NCI-H1092 treated with DMSO at 0.1 percent for 48 hours (cell line): ENCODE data around the gene NHS.

Experiments used
- DNase-seq: peaks from one replicate; lab custom pipeline; 2025; lab: John Stamatoyannopoulos, UW

NHS gene

DNA sequence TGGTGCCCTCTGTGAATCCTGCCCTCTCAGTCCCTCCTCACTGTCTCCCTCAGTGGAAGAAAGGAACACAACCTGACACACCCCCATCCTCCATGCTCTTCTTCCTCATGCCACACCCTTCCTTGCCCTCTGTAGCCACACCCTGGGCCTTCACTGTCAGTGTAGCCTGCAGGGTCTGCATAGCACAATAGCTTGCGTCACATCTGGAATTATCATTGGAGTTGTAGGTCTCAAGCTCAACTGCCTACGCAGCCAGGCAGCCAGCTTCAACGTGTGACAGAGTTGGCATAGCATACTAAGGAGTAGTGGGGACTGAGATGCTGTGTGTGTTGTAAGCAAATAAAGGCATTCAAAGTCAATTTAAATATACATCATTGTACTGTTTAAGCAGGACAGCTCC is 248.8 kb downstream of the NHS start:
- DNase-seq, result no peak

DNA sequence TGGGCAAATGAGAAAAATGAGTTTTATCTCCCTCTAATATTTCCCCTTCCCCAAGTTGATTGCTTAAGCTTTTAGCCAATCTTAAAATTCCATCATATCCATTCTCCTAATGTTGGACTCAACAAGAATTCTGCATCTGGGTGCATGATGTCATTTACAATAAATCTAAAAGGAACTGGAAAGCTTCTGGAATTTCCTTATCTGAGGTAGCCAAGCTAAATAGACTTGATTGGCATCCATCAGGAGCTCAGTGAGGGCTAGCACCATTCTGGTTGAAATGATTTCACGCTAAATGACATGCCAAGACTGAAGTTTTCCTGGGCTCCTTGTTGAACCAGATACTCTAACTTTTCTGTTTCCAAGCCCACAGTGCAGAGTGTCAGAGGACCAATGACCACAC is 252.0 kb downstream of the NHS start:
- DNase-seq, result no peak

DNA sequence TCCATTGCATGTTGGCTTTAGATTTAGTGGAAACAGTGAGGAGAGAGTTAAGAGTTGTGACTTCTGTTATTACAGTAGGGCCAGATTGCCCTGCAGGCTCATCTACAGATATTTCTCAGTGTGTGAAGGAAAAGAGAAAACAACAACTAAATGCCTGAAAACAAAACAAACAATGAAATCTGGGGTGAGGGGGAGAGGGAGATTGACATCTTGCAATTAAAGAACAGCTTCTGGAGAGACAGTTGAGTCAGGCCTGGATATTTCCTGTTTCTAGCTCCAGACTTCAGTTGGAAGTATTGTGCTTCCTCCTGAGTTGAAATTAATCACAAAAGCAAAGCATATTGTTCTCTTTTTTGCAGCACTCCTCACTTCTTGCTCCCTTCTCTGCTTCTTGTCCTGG is 254.0 kb downstream of the NHS start:
- no peak for DNase-seq

DNA sequence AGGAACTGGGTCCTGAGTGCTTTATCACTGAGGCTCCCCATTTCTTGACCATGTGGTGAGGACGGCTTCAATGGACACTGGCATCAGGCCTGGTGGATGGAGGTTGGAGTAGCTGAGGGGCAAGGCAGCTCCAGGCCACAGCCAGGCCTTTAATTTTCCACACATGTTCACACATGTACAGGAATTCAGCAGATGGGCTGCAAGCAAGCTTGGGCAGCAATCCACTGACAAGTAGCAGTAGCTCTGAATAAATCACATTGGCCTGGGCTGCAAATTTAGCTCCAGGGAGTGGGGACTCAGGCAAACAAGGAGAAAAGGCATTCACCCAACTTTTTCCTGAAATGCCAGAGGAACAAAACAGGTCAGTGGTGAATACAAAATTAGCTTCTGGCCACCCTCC is 254.5 kb downstream of the NHS start:
- DNase-seq, result no peak

DNA sequence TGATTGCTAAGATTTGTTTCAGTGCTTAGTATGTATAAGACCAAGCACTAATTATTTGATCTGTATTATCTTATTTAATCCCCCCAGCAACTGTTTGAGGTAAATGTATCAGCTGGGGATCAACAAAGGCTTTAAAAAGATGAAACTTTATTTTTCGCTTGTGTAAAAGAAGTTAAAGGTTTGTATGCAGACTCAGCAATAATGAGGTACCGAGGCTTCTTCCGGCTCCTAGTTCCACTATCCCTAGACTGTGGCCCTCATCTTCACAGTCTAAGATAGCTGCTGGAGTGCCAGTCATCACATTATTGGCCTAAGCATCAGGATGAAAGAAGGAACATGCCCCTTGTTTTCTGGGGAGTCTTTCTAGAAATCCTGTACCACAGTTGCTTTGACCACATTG is 256.6 kb downstream of the NHS start:
- DNase-seq, result no peak

DNA sequence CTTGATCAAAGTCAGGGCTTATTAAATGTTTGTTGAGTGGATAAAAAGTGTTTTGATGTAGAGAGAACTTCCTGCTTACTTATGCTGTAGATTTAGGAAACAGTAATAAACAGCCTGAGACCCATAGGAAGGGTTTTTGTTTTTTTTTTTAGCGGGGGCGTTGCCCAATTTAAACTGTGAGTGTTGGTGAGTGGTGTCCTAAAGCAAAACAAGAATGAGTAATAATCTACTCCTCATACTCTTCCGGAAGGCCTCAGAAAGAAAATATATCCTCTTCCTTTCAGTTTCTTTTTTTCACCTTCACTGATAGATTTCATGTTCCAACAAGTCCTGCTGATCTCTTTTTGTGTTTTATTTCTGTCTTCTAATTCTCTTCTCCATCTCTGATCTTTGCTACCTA is 257.9 kb downstream of the NHS start:
- peak; percentile 20 for DNase-seq

DNA sequence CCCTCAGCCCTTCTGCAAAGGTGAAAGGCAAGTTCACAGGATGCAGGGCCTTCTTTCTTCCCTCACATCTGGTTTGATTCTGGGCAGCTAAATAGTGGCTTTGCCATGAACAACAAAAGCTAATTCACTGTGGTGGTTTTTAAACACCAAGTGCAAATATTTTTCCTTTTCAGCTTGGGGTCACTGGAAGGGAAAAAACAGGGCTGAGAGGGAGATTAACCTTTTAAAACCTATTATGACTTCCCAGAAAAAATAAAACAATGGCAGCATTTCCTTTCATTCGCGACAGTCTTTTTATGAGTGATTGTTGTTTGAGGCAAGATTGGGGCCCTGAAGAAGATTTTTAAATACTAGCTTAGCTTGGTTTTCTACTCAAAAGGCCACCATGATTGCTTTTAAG is 258.5 kb downstream of the NHS start:
- no peak for DNase-seq

DNA sequence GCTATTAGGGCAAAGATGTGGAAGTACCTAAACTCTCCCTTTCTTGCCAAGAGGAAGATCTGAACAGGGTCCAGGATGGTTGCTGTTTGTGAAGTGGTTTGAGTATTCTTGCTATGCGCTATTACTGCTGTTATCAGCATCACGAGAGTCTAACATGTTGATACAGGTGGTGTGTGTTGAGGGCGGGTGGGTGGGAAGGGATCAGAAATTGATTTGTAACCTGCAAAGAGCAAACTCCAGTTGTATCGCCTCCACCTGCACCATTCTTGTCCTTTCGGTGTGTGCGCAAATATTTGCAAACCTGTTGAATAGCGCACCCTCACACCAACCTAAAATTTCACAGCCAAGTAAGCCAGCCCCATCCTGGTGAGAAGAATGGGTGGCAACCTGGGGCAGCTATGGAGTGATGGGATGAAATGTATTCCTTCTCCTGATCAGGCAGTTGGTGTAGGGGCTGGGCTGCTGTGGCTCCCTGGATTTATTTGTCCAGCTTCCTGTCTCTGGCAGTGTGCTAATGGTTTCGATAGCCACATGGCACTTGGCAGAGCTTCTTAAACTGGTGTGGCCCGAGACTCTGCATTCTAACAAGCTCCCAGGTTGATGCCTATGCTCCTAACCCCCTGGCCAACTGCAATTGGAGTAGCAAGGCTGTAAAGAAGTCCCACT is 259.7 kb downstream of the NHS start:
- DNase-seq, result peak; percentile 90

DNA sequence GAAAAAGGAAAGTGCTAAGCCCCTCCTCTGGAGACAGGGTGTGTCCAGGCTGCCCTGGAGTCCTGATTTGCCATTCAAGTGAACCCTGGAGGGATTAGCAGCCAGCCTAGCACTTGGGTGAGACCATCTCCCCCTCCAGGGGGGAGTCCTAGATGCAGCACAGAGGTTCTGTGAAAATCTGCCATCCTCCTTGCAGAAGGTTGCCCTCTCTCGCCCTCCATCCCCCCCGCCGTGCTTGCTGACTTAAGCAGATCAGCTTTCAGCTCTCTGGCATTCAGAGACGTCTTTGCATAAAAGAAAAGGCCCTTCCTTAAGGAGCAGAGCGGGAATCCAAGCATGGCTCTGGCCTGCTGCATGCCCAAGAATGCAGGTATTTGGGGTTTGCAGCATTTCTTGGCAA is 260.2 kb downstream of the NHS start:
- DNase-seq, result peak; percentile 79

DNA sequence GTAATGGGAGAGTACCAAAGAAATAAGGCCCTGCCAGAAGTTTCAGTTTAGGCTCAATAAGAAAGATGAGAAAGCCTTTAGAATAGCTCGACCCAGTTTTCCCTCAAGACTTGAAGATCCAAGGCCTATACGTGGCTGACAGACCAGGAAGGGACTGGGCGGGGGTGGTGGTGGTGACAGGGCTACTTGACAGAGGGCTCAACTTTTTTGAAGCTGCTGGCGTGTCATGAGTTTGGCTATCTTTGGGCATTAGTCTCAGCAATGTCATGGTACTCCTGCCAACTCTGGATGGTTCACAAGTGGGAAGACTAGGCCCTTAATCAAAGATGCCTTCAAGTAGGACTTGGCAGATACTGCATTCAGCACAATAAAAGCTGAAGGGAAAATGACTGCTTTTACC is 262.2 kb downstream of the NHS start:
- no peak for DNase-seq

DNA sequence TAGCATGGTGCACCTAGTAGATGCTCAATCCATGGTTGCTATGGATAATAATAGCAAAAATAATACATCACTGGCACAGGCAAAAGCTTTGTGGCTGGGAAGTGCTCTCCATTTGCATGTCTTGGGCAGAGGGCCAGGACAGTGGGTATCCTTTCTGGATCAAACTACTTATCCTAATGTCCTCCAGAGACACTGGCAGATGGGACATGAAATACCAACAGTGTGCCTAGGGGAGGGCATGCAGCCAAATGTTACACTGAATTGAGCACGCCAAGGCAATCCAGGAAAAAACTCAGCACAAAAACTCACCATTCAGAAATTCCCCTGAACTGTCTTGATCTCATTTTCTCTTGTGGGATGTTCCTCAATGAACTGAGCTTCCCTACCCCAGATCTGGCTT is 263.7 kb downstream of the NHS start:
- DNase-seq, result peak; percentile 20

DNA sequence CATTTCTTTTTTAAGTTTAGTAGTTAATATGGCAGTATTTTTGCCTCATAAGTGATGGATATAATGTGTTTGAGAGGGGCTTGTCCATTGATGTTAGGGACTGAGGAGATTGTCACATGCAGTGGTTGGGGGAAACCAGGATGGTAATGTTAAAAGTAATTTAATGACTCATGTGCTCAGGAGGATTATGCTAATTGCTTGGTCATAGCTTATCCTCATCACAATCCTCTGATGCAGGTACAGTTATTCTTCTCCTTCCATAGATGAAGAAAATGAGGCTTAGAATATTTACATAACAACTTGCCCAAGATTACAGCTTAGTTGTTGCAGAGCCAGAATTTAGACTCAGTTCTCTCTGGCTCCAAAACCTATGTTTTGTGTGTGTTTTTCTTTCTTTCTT is 267.9 kb downstream of the NHS start:
- no peak for DNase-seq

DNA sequence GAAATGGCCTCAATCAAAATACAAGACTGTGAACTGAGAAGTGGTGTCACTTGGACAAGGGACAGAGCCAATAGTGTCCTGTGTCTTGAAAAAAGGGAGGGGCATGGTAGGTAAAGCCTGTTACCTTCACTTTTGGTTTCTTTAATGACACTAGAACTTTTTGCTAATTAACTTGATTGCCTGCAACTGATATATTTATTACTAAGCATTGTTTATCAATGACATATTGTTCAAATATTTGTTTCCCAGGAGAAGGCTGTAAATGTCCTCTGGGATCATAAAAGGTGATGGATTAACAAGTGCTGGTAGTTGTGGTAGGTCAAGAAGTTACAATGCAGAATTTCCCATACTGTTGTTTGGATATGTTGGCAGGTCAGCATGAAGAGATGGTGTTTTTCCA is 268.5 kb downstream of the NHS start:
- no peak for DNase-seq

DNA sequence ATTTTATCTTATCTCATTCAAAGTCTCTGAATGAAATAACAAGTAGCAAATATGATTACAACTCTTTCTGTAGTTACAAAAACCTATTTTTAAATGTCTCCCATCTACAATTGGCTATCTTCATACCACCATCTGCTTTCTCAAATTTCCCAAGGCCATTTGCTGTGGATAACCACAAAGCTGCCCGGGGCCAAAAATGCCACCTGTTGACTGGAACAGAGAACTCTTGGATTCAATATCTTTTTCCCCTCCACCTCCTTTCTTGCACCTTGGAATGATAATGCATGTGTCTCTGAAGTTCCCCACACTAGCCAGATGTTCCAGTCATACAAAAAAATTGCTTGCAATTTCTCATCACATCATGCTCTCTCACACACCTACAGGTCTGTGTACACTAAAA is 269.0 kb downstream of the NHS start:
- DNase-seq, result no peak

DNA sequence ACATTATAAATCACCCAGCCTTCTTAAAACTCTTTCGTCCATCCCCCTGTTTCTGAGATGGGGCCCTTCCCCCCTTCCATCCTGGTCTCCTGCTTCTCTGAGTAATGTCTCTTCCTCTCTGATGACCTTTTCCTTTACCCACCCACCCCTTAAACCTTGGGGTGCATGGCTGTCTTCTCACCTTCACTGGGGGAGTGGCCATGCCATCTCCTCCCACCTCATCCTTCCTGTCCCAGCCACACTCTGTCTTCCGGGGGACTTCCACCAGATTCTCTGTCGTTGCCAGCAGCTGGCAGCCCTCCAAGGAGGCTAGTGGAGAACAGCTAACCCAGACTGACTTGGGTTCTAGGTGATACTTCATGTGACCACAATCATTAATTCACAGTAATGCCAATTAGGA is 279.1 kb downstream of the NHS start:
- no peak for DNase-seq

DNA sequence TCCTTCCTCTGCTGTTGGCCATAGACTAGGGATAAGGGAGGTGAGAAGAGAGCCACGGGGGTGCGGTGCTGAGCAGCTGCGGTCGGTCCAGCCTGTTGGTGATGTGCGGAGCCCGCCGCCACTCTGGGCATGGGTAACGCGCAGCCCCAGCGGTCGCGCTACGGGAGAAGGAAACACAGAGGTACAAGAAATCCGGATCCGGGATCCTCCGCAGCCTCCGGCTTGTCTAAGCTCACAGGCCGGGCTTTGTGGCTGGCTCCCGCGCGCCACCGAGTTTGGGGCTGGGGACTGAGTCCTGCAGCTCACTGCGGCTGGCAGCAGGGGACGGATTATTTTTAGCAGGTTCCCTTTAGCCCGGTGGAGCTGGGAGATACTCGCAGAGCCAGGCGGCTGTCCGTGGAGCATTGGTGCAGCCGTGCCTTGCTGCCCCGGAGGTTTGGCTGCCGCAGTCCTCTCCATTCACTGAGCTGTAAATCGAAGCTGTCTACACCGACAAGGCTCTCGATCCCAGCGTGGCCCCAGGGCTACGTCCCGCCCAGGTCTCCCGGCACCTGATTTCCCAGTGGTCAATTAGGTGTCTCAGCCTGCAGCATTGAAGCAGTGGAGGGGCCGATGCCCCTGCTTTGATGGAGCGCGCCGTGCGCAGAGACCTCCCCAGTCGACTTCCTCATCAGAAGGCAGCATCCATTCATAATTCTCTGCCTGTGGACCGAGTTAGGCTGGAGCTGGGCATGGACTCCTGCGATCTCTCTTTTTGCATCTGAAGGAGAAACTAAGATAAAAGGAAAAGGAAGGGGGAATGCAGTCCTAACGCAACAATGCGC is 280.4 kb downstream of the NHS start:
- no peak for DNase-seq

DNA sequence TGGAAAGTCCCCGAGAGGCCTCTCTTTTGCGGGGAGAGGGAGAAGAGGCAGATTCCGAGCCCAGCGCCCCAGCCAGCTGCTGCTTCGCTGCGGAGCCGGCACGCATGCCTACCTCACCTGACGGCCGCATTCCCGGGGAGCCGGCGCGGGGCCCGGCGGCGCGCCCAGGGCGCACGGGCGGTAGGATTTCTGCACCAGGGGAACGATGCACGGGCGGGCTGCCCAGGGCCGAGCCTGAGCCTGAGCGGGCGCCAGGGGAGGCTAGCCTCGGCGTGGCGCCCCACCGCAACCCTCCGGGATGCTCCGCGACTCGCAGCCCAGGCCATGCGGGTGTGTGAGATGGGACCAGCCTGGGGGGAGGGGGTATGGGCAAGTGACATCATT is 281.0 kb downstream of the NHS start:
- no peak for DNase-seq

DNA sequence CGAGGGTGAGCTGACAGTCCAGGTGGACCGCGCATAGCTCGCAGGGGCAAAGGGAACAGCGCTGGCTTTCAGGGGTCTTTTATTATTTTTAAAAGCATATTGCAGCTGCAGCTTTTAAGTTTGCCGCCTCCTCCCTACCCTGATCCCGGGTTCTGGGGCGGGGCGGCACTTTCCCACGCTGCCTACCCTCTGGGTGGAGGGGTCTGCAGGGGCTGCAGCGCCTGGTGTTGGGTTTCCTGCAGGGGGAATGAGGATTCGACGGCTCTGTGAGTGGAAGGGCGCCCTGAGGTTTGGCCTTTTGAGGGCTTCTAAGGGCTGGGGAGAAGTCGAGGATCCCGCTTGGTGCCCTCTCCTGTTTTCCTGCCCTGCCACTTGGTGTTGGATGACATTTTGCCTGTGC is 281.6 kb downstream of the NHS start:
- no peak for DNase-seq

DNA sequence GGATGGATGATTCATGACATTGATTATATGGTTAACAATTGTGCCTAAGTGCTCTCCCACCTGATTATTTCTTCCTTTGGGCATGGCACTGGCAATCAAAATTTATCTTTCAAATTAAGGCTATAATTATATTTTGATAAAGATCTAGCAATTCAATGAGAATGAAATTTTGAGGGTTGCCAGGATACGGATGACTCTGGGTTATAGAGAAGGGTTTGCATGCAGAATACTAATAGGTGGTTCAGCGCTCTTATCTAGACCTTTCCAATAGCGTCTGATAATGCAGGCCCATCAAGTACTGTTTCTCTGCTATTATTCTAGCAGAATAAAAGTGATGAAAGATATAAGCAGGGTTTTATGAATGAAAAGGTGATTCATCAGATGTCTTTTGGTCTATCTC is 287.4 kb downstream of the NHS start:
- DNase-seq, result no peak

DNA sequence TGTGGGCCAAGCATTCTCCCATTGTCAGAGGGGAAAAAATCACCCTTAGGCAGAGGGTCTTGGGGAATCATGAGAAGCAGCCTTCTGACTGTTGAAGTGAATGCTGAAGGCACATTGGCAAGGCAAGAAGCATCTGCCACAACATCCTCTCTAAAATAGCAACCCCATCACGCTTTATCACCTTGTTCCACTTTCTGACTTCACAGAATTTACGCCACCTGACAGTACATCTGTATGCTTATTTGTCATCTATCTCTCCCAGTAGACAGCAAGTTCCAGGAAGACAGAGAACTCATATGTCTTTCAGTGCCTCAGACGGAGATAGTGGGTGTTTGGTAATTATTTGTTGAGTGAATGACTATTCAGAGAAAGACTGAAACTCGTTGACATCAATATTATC is 293.9 kb downstream of the NHS start:
- DNase-seq, result no peak

DNA sequence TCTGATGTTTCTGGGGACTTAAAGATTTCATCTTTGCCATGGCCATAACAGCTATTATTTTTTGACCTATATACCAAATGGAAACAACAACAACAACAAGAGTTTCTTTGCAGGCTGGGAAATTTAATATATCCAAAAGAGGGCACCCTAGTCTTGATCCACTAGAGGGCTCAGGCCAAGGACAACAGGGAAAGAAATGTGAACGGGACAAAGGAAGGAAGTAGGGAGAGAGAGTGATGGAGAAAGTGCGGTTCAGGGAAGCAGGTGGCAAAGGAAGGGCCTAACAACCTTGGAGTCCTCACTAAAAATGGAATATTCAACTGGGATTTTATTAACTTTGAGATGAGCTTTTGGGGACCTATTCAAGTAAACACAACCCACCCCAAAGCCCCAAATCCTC is 294.5 kb downstream of the NHS start:
- DNase-seq, result no peak

DNA sequence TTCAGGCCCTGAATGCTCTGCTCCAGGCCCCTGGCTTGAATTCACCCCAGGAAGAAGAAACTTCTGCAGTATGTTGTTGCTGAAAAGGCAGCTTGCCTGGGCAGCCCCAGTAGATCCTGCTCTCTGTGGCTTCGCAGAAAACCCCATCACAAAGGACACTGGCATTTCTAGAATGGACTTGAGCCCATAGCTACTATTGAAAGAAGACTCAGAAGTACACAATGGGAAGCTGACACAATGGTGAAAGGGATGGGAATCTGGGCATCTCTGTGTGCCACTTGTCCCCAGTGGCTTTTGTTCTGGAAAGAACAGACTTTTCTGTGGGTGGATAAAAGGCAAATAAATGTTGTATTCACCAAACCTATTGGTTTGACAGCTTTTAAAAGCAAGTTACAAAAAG is 294.9 kb downstream of the NHS start:
- DNase-seq, result no peak

DNA sequence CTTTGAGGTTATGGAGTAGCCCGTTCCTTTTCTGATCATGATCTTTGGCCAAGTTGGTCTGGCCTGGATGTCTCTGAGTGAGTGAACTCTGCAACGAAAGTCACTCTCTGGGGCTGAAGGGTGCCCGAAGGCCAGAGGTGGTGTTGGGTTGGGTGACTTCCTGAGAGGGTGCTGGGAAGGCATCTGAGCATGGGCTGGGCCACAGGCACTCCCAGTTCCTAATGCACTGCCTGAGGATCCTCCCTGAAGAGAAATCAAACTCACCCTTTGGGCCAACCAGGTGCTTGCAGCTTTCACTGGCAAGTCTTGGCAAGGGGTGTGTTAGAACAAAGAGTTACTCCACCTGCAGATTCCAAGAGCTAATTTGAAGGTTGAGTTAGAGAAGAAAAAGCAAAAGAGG is 295.9 kb downstream of the NHS start:
- DNase-seq, result no peak

DNA sequence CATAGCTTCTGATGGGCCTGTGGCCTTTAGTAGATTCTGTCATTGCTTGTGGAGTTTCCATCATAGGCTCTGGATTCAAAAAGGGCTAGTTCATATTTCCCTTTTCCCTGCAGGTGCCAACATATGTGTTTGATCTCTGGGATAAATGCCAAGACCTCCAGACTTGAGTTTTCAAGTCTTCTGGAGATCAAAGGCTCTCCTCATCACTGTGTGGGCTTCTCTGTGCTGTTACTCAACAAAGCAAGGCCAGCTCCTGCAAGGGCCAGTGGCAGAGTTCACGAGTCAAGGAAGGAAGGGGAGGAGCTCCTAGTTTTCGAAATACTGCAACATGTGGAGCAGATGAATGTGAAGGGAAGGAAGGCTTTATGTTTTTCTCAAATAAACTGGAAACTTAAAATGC is 299.6 kb downstream of the NHS start:
- DNase-seq, result peak; percentile 19
